Measurements from ENCODE around the gene CGB5.

GRCh38 chr19:49073514-49074378 is 30.1 kb downstream of the CGB5 start:
- TF ChIP-seq TAF1 (IDR thresholded peaks at IDR 0.05; ENCODE audit: low read depth) (no peak), FOXM1 (IDR thresholded peaks at IDR 0.05; ENCODE audit: borderline replicate concordance, low read depth) (no peak), CREB1 (IDR thresholded peaks at IDR 0.05; ENCODE audit: low read depth) (no peak), REST (IDR thresholded peaks at IDR 0.05; ENCODE audit: low read depth) (no peak)
